Lower leg skin (tissue), 3 donors: ENCODE results near the gene TBK1.

Source experiments
- POLR2A ChIP-seq, 2 donors: fragments of 450-650 bp; IDR thresholded peaks; one replicate each; pipeline ENCODE4 v1.6.1; 2016 to 2017; ENCODE audit warnings: antibody characterized with exemption in 2 of 2, mild to moderate bottlenecking in 1 of 2, moderate library complexity in 1 of 2
- TF ChIP-seq, protein P1 (sequence below), 3 donors: fragments of 450-650 bp; IDR thresholded peaks; one replicate each; pipeline ENCODE4 v1.5.1; 2016; ENCODE audit warnings: antibody characterized with exemption in 3 of 3, mild to moderate bottlenecking in 3 of 3, moderate library complexity in 2 of 3

DNA sequence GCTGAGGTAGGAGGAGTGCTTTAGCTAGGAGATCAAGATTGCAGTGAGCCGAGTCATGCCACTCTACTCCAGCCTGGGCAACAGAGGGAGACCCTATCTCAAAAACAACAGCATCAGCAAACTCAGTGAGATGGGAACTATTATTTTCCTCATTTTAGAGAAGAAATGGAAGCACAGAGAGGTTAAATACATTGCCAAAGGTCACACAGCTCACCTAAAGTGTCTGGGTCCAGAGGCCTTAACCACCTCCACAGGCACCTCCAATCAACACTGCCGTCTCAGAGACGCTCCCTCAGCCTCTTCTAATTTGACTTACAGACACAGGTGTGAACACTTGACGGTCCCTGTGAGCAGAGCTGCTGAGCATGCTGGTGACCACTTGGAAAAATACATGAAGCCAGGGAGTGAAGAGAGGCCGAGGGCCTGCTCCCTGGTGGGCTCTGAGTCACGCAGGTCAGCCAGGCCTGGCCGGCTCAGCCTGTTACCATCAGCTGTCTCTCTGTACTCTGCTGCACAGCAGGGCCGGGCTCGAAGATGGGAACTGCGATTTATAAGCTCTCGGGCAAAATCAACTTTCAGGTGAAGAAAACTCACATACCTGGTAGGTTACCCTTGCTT lies 80.9 kb downstream of the TBK1 start:
- TF ChIP-seq, protein P1, sequence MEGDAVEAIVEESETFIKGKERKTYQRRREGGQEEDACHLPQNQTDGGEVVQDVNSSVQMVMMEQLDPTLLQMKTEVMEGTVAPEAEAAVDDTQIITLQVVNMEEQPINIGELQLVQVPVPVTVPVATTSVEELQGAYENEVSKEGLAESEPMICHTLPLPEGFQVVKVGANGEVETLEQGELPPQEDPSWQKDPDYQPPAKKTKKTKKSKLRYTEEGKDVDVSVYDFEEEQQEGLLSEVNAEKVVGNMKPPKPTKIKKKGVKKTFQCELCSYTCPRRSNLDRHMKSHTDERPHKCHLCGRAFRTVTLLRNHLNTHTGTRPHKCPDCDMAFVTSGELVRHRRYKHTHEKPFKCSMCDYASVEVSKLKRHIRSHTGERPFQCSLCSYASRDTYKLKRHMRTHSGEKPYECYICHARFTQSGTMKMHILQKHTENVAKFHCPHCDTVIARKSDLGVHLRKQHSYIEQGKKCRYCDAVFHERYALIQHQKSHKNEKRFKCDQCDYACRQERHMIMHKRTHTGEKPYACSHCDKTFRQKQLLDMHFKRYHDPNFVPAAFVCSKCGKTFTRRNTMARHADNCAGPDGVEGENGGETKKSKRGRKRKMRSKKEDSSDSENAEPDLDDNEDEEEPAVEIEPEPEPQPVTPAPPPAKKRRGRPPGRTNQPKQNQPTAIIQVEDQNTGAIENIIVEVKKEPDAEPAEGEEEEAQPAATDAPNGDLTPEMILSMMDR (IDR thresholded peaks at IDR 0.05) = no peak
- TF ChIP-seq POLR2A (IDR thresholded peaks at IDR 0.05) = no peak
